GM19238 (cell line): ENCODE measurements around the gene MFSD6L.

Experiments used
- DNase-seq: peaks from one replicate; pipeline ENCODE4 v3.0.0; 2011; ENCODE audit warnings: low spot score; ENCODE audit not compliant: insufficient read length

Gene MFSD6L

DNA sequence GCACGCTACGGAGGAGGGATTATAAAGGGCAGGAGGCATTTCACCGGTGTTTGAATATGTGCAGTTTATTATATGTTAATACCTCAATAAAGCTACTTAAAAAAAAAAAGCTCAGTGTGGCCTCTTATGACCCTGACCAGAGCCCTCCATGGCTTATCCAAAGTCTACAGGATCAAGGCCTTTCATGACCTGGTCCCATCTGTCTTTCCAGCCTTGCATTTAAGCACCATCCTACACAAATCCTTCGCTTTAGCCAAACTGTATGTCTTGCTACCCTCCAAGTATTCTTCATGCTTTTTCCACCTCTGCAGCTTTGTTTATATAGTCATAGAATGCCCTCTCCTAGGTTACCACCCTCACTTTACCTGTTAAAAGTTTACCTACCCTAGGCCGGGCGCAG is 6.5 kb downstream of the MFSD6L start:
- no peak for DNase-seq

GRCh38 chr17:8791910-8792270 is 7.3 kb downstream of the MFSD6L start:
- DNase-seq: no peak

- no peak for DNase-seq
Measured at GRCh38 chr17:8791248-8791909, 7.8 kb downstream of the MFSD6L start.

DNA sequence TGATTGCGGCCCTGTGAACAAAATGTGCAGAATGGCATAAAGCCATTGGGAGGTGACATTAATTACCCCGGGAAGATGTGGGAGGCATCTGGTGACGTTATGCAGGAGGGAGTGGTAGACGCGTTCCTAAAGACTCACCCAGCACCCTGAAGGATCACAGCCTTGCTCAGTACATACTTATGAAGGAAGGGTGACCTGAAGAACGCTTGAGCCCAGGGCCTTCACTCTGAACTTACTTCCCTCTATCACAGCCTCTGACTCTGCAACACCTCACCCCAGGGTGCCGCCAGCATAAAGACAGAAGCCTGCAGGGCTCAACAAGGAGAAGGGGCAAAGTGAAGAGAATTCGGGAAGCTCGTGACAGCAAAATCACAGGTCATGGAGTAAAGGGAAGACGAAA is 9.4 kb downstream of the MFSD6L start:
- DNase-seq: no peak

DNA sequence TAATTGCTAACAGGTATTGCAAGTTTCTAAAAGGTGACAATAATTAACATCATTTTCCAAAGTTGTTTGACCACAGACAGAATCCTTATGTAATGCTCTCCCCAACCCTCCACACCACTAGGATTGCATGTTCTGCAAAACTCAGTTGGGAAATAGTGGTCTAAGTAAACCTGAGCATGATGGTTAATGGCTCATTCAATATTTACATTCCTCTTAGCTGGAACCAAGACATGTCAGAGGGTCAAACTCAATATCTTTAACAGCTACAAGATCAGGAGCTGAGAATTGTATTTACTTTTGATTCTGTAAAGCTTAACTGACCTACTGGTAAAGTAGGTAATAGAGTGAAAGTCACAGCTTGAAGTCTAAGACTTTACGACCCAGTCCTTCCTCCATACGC is 10.2 kb downstream of the MFSD6L start:
- no peak for DNase-seq

DNA sequence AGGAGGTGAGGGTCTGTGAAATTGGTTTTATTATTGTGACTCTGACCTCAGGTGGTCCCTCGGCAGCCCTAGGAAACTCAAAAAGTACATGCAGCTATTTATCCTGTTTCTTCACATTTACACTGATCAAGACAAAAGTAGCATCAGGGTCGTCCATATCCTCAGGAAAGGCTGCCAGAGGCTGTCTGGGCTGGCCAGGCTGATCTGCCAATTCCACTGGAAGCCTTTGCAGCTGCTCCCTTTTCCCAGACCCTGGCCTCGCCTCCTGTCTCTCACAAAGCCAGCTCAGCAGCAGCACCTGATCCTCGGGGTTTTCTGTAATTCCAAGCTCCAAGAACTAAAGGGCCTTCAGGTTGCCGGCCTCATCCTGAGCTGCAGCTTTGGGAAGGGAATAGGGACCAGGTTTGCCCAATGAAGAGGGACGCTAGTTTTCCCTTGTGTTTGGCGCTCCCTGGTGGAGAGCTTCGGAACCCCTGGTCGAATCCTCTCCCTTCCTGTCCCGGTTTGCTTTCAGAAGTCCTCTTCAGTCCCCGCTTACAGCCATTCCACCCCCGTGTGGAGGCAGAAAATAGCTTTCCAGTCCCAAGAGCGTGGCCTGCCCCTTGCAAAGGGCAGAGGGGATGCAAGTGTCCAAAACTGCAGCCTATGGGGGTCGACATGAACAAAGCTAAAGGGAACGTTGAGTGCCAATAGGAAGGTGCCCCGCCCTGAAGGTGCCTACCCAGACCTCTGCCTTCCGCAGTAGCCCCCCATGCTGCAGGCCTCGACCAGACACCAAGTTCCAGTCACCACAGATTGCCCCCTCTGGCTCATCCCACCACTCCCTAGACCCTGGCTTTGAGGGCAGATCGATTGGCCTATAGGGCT is 13.4 kb downstream of the MFSD6L start:
- DNase-seq: peak; percentile 58

- DNase-seq: no peak
Measured at GRCh38 chr17:8782176-8782575, 17.0 kb downstream of the MFSD6L start.

GRCh38 chr17:8781776-8782175 is 17.4 kb downstream of the MFSD6L start:
- DNase-seq: no peak

DNA sequence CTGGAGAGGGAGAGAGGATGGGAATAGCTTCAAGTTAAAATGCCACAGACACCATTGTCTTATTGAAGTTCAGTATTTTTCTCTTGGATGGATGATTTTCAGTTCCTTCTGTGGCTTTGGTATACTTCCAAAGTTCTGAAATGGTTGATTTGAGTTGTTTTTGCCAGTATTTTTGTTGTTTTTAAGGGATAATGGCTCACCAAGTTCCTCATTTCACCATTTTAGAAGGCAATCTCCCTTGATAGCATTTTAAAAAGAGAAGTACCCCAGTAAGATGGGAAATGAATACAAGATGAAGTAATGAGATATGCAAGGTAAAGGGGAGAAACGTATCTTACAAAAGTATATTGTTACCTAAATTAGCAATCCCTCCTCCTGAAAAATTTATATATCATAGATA is 22.3 kb downstream of the MFSD6L start:
- DNase-seq: no peak

DNA sequence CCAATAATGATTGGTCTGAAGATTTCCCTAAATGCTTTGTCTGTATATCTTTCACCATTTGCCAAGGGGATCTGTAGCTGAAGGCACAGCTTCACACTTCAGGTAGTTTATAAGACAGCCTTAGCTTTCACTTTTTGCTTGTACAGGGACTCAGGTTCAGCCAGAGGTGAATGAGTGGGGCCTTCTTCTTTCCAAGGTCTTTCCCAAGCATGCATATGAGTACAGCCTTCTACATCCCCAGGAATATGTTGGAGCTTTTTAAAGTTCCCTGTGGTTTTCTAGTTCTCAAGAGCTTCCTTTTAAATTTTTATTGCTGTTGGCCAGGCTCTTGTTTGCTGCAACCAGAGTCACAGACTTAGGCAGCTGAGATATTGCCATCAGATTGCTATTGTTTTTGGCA is 22.9 kb downstream of the MFSD6L start:
- no peak for DNase-seq

GRCh38 chr17:8766731-8767130 is 32.4 kb downstream of the MFSD6L start:
- no peak for DNase-seq

DNA sequence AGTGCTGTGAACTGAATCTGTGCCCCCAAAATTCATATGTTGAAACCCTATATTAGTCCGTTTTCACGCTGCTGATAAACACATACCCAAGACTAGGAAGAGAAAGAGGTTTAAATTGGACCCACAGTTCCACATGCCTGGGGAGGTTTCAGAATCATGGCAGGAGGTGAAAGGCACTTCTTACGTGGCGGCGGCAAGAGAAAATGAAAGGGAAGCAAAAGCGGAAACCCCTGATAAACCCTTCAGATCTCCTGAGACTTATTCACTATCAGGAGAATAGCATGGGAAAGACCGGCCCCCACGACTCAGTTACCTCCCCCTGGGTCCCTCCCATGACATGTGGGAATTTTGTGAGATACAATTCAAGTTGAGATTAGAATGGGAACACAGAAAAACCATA is 37.2 kb downstream of the MFSD6L start:
- DNase-seq: no peak

- DNase-seq: no peak
Measured at GRCh38 chr17:8758137-8758596, 41.0 kb downstream of the MFSD6L start, which contains the start of gene SPDYE4. SPDYE4 (minus strand) TSS chr17:8758546; CDS start chr17:8758382, 164 bp downstream.

GRCh38 chr17:8757189-8757588 is 42.0 kb downstream of the MFSD6L start:
- no peak for DNase-seq

GRCh38 chr17:8755590-8756255 is 43.4 kb downstream of the MFSD6L start:
- DNase-seq: no peak

DNA sequence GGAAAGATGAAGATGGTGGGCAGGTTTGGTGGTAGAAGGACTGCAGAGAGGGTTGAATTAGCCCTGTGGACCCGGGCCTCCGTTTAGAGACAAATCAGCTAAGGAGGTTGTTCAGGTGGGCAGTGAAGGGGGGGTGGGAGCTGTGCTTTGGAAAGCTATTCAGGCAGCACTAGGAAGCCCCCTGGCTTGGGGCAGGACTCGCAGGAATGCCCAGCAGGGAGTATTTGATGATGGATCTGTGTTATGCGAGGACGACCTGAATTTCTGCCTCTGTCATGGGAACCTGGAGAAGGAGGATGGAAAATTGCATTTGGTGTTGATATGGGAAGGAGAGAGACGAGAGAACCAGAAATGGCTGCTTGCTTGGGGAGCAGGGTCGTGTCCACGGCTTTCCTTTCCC is 44.3 kb downstream of the MFSD6L start:
- DNase-seq: no peak

GRCh38 chr17:8753976-8754440 is 45.2 kb downstream of the MFSD6L start:
- DNase-seq: peak; percentile 28

GRCh38 chr17:8753136-8753975 is 45.8 kb downstream of the MFSD6L start:
- DNase-seq: no peak

DNA sequence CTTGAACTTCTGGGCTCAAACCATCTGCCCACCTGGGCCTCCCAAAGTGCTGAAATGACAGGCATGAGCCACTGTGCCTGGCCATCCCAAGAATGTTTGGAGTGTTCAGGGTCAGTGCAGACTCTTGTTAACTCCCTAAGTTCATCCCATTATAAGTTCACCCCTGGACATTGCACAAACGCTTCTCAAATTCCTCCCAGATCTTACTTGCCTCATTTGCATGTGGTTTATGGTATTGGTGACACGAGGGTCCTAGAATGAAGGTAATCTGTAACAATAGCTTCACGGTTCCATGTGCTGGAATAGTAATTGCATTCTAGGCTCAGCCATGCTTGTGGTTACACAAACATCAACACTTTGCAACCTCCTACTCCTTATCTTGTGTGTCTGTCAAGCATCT is 49.5 kb downstream of the MFSD6L start:
- DNase-seq: no peak

- no peak for DNase-seq
Measured at GRCh38 chr17:8747742-8748141, 51.4 kb downstream of the MFSD6L start.
